DLD1 (cell line): Measurements from ENCODE around the gene ELF5.

Experiments used
- in situ Hi-C: cut with HindIII; loops from 2 replicates; pipeline ENCODE4 v1.10.0; 2017; ENCODE audit warnings: low sequenced_read_pairs

ELF5 gene

DNA sequence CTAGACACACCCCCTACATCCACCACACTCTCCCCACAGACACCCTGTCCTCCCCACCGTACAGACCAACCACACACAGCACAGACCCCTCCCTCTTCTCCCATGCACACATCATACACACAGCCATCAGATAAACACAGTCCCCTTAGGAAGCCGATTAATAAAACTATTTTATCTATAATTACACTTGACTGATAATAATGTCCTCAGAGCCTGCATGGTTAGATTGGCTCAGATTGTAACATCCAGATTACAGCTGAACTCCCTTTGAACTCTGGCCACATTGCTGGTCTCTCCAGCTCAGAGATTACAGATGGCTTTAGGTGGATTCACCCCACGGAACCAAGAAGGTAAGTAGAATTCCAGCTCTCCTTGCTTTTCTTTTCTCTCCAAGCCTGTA, 9.5 kb upstream of the ELF5 start:
- in situ Hi-C loops: no loop called here

DNA sequence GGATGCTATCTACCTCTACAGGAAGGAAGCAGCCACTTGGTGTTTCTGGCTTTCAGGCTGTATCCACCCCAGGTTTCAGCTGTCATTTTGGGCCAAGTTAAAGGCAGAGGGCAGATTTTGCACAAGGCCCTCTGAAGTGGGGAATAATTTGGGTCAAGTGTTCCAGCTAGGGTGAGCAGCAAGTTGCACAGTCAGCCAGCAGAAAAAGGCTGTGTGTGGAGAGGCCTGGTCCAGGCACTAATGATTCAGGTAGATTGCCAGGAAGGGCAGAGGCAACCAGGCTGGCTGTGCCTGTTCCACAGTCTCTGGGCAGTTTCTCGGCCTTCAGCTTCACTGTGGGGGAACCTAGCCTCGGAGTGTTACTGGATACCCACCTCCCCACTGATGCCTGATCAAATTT, 8.6 kb upstream of the ELF5 start:
- in situ Hi-C loops: no loop called here

DNA sequence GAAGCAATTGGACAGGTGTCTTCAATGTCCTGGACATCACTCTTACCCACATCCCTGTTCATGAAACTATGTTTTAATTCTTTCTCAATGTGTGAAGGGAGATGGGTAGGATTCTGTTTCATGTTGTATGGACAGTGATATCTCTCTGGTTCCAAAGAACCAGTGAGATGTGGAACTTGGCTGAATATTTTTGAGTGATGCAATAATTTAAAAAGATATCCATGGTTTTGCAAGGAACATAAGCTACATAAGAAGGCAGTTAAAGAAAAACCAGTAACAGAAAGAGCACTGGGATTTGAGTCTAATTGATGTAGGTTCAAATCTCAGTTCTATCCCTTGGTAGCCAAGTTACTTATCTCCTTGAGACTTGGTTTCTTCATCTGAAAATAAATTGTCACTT, 7.7 kb upstream of the ELF5 start:
- in situ Hi-C loops: no loop called here

DNA sequence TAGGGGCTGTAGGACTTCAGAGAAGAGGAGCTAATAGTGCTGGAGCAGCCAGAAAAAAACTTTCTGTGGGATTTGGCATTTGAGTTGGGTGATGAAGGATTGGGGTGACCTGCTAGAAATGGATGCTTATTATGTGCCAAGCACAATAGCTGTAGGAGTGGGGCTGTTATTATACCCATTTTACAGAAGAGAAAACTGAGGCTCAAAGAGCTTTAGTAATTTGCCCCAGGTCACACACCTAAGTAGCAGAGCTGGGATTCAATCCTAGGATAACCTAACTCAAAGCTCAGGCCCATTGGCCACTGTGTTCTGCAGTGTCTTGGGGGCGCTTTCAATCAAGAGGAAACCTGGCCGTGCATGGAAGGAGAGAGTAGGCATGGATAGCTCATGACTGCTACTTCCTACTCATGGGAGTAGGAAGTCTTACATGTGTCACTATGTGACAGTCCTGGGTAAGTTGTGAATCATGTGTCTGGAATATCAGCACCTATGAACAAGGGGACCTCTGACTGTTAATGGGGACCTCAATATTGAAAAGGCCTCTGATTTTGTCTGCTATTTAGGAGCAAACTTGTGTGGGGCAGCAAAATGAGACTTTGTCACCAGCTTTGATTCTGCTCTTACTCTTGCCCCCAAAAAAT, 6.1 kb upstream of the ELF5 start:
- in situ Hi-C loops: no loop called here

DNA sequence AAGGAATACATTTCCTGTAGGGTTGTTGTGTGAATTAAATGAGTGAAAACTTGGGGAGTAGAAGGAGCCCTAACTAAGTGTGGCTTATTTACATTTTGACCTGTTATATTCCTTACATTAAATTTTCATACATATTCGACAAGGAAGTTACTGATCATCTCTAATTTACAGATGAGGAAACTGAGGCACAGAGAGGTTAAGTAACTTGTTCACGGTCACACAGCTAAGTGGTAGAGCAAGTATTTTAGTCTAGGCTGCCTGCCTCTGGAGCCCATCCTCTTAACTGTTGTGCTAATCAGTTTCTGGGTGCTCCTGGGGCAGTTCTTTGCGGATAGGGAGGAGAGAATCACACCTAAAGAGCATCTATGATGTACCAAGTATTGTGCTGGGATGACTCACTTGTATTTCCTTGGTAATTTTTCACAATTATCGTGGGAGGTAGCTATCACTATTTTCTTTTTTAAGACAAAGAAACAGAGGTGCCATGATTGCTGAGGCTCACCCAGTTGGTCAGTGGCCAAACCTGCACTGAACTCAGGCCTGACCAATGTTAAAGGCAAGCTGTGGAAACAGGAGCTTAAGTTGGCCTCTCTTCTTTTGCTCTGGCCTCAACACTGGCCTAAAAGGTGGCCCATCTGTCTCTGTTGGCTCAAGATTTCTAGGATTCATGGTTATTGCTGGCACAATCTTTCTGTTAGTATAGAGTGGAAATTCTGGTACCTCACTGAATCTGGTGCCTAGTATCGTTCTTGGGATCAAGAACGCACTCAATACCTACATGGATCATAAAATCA, 2.9 kb upstream of the ELF5 start:
- in situ Hi-C loops: no loop called here

DNA sequence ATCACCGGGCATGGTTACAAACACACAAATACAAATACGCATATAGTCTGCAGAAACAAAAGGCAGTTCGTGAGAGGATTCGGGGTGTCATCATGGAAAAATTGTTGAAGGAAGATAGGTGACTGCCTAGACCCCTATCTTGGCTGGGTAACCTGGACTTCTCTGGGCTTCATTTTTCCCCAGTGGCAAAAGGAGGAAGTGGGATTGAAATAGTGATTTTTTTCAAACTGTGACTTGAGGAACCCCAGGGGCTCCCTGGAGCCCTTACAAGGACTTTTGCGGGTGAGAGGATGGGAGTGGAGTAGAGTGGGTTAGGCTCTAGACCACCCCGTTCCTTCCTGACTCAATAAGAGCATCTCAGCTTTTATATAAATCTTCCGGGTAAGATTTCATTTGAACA, 1.0 kb upstream of the ELF5 start:
- in situ Hi-C loops: no loop called here

DNA sequence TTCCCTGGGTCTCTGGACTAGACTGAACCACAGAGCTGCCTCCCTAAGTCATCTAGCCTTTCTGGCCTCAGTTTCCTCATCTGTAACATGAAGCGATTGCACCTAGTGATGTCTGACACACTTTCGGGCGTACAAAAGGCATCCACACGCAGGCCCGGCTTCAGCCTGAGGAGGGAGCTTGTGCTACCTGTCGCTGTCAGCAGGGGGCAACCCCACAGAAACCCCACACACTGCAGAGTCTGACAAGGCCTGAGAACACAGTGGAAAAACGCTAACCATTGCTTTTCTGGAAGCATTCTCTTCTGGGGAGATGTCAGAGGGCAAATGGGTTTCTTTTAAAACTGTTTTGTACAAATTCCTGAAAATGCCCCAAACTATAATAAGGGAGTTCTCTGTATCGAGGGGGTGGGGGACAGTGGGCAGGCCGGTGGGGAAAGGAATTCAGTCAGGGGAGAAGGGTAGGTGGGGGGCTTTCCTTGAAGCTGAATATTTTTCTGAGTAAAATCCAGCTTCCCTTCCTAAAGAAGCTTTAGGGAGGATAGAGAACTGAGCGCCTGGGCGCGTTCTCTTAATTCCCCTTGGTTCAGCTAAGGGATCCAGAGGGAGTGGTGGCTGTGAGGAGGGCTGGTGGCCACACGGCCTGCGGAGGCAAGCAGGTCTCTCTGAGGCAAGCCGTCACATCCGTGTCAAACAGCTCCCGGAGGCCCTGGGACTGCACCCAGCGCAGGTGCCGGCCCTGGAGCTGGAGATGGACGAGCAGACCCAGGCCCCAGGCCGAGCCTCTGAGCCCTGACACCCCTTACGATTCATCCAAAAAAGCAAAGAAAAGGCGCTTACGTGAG, 533 bp downstream of the ELF5 start:
- in situ Hi-C loops: no loop called here

DNA sequence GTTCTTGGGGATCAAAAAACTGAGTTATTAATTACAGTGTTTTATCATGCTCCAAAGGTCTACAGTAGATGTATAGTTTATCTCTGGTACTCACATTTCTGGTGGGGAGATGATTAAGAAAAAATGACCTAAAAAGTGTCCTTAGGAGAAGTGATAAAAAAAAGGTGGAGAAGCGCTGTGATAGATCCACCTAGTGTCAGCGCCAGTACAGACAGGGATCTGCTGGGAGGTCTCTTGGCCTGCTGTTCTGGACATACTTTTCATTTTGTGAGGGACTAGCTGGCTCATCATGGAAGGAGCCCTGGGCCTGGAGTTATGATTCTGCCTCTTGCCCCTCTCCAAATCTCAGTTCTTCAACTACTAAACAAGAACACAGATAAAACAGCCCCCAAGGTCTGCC, 2.9 kb downstream of the ELF5 start:
- in situ Hi-C loops: no loop called here

DNA sequence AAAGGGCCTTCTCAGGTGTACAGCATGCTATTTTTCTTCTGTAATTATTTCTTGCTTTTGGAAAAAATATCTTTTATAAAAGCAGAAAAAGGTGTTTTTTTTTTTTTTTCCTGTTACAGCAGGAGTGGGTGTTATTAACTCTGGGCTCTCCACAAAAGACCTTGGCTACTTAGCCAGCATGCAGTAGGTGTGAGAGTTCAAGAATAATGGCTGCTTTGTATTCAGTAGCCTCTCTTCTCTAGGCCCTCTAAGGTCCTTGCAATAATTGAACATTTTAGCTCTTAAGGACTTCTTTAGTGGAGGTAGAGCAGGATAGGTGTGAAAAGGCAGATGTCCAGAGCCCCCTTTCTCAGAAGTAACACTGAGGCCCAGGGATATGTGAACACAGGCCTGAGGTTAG, 3.4 kb downstream of the ELF5 start:
- in situ Hi-C loops: no loop called here

DNA sequence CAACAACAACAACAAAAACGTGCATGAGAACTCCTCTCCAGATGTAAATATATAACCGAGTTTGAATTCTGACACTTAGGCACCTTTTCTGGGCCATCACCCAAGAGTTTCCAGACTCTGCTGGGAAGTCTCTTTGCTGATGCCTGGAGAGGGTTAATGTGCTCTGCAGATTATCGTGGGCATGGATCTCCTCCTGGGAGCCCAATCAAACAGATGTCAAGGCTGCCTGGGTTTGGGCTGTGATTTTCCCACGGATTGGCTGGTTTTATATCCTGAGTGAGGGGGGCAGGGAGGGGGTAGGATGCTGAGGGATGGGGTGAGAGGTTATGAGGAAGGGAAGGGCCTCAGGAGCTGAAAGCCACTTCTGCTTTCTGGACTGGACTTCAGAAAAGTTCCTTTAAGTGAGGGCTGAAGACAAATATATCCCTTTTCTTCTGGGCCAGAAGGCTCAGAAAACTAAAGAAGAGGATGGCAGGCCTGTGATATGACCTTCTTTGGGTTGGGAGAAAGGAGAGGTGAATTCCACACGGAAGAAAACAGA, 4.2 kb downstream of the ELF5 start:
- in situ Hi-C loops: no loop called here

DNA sequence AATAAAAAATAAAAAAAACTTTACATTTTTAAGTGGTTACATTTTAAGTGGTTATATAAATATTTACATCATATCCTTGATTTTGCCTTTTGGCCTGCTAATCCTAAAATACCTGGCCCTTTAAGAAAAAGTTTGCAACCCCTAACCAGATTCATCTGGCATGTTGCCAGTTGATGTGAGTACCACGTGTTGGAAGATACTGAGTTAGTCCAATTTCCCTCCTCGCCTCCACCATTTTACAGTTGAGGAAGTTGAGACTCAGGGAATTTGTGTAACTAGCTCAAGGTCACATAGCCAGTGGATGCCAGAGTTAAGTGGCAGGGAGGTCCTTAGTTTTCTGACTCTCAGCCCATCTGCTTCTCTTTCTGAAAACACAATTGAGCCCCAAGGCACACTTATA, 5.1 kb downstream of the ELF5 start:
- in situ Hi-C loops: no loop called here

DNA sequence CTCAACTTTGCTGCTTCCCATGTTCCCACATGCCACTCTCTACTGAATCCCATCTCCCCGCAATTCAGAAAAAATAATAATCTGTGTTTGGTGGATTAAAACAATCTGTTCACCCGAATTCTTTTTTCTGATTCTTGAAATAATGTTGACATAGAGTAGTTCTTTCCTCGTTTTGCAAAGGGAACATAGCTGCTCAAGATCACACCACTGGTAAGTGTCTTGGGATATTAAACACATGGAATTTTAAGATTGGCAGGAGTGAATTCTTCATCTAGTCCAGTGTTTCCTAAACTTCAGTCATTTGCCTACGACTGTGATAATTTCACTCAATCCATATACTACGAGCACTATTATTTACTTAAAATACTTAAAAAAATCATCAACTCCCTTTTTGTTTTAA, 6.0 kb downstream of the ELF5 start:
- in situ Hi-C loops: no loop called here

DNA sequence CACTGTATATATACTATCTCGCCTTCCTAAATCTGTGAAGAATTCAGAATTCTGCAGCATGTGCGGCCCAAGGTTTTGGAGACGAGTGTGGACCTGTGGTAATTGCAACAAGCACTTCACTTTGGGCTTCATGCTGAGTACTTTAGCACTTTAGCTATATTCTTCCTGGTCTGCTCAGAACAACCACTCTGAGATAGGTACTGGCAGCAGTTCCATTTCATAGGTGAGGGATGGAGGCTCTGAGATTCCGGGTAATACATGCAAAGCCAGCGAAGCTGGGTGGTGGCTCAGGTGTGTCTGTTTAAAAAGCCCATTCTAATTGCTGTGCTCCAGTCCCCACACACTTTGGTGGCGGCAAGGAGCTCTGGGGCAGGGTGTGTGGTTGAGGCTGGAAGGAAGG, 6.4 kb downstream of the ELF5 start:
- in situ Hi-C loops: no loop called here

DNA sequence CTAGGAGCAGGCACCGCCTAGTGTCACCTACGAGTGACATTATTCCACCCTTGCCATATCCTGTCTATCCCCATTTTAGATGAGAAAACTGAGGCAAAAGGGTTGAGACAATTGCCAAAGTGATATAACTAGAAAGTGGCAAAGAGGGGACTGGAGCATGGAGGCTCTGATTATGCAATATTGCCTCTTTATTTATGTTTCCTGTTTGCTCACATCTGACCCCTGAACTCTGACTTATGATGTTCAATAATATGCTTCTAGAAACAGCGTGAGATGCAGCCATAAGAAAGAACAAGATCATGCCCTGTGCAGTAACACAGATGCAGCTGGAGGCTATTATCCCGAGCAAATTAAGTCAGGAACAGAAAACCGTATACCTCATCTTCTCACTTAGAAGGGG, 7.7 kb downstream of the ELF5 start:
- in situ Hi-C loops: no loop called here

DNA sequence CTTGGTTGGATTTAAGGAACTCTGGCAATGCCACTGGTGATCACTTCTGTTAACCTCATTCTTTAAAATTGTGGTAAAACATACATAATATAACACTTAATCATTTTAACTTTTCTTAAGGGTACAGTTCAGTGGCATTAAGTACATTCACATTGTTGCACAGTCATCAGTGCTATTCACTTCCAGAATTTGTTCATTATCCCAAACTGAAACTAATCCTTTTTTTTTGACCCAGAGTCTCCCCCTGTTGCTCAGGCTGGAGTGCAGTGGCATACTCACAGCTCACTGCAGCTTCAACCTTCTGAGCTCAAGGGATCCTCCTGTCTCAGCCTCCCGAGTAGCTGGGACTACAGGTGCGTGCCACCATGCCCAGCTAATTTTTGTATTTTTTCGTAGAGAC, 10.6 kb downstream of the ELF5 start:
- in situ Hi-C loops: no loop called here

DNA sequence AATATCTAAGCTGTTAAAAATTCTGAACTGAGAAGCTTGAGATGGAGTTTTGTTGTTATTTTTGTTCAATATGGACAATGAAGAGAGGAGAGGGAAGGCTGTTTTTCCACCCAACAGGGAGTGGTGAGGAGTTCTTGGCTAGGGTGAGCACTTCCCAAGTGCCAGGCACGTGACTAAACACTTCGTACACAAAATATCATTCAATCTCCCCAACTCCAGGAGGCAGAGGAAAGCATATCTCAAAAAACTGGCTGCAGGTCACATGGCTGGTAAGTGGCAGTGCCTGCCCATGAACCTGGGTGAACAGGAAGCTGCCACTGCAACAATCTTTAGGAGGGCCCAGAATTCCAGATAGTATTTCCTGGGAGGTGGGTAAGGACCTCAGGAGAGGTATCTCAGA, 11.6 kb downstream of the ELF5 start:
- in situ Hi-C loops: no loop called here

DNA sequence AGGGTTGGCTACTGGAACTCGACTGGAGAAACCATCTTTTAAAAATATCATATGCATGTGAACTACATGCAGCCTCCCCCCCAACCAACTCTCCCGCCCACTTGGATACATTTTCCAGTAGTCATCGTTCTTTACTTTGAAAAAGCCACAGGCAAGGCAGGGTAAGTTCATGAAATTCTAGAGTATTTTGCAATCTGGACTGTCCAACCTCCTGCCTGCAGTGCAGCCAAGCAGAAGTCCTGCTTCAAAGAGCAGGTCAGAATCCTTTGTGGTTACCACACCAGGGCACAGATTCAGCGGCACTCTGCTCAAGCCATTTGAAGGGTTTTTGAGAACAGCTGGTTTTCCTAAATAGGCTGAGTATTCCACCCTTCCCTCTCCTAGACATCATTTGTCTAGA, 12.1 kb downstream of the ELF5 start:
- in situ Hi-C loops: no loop called here

DNA sequence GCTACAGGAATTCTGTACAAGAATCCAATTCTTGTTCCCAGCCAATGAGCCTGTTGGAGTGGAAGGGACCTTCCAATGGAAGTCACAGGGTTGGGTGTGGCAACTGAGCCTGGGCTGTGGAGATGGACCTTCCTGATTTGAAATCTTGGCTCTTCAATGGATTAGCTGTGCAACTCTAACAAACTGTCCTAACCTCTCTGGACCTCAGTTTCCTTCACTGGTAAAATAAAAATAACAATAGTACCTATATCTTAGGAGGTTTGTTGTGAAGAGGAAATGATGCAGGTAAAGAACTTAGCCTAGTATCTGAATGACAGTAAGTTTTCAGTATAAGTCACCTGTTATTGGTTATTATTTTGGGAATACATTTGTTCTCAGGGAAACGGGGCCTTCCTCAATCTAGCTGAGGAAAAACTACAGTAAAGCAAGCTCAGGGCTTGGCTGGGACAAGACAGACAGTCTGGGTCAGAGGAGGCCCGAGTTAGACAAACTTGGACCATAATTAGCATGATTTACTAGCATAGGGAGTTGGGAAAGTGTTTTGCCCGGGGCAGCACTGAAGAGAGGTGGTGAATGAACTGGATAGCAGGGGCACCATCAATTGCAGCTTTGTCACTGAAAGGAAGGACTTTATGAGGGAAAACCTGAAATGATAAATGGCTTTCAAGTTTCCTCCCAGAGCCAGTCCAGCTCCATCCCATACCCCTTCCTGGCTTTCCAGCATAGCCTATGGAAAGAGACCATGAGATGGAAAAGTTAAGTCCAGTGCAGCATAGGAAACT, 13.7 kb downstream of the ELF5 start:
- in situ Hi-C loops: no loop called here

DNA sequence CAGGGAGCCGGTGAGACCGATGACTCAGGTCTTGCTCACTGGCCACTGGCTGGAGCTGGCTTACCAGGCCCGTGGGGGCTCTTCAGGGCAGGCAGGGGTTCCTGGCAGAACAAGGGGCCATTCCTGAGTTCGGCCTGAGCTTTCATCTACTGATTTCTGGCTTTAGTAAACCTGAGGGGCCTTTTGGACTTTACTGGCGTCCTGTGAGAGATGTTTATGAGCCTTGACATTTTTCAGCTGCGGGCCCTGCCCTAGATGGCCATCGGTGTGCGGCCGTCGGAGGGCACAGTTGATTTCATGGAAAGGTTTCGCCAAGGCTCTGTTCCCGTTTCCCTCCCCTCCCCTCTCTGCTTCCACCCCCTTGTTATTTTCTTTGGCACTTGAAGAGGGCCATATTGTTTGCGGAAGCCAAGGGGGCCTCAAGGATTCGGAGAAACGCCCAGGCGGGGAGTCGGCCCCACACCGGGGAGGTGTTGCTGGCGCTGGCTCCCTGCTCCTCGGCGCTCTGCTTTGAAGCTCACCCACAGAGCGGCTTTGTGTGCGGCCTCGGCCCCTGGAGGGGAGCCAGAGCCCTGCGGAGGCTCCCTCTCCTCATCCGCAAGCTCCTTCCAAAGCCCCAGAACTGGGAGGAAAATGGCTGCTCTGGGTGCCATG, 17.7 kb downstream of the ELF5 start:
- in situ Hi-C loops: no loop called here

DNA sequence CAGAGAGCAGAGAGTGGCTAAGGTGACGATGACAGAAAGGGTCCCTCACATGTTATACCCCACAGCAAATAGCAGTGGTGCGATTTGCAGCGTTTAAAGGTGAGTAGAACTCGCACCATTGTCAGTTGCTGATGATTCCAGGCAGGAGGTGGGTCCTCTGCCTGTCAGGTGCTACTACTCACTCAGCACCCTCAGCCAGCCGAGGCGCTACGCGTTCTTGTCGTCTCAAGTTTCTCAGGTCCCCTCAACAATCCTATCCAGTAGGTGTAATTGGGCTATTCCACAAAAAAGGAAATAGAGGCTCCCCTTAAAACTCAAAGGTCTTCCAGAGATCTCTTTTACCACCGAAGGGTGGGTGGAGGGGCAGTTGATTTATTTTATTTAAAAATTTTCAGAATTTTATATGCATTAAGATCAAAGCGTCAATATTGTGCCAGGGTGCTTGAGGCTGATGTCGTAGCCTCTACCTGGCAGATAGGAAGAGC, 18.3 kb downstream of the ELF5 start:
- in situ Hi-C loops: no loop called here
